ENCODE data around the gene CD8A.
A peak's percentile ranks its signal among the peaks of the same experiment; 100 is the strongest.
"Not testable (repeated sequence)": the region's sequence is repeated elsewhere in the genome, so short reads cannot be mapped to it uniquely, and the experiment has no call there.

The CD8A gene
- long read RNA-seq = 0 reads

DNA sequence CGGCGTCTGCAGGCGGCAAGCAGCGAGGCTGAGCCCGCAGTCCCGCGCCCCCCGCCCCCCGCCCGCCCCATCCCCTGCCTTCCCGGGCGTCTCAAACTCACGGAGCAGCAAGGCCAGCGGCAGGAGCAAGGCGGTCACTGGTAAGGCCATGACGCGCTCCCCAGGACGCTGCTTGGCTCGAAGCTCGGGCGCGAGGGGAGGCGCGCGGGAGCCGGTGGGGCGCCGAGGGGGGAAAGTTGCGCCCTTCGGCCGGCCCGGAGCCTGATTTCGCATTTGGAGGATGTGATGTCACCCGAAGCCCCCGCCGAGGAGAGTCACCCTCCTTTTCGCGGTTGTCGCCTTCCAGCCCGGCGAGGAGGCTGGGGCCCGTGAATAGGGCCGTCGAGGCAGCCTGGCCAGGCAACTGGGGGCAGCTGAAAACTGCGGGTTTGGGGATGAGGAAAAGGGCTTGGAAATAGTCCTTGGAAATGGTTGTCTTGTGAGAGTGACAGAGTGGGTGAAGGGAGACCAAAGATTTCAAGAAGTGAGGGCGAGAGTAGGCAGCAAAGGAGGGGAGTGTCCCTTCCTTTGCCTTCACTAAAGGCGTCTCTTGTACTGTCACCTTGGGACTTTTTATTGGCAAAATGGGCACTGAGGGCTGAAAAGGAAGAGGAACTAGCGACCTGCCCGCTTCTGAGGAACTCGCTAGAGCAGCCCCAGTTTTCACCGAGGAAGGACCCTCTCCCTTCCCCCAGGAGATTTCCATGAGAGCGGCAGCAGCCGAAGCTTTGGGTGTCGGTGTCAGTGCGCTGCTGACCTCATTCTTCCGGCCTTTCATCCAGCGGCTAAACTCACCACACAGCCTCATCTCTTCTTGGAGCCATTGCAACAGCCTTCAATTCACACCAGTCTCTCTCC lies at the start of gene CD8A:
Gene CD8A (minus strand): TSS at position 238 of the 897 bp plus-strand sequence. CDS start 88 bp downstream, at position 150.
- Histone ChIP-seq H3K4me3 (replicated peaks; ENCODE audit: insufficient read depth, low read length) (peak within 1 kb of the TSS; percentile 11; the same call in 1 of the 2 replicates), H3K27me3 (ENCODE audit: insufficient read depth, poor library complexity, severe bottlenecking) (peaks cover 37% of the 10 kb centered on the region), H3K27ac (replicated peaks) (no peak within 1 kb of the TSS)
- DNase-seq (ENCODE audit: low read depth in 1 of 2, low spot score in 1 of 2) = no peak
- TF ChIP-seq SPI1 (IDR thresholded peaks at IDR 0.05; ENCODE audit: borderline replicate concordance, low read depth) = no peak
- no peak for TF ChIP-seq POLR2AphosphoS5 (IDR thresholded peaks at IDR 0.05; ENCODE audit: low read depth)
- TF ChIP-seq GABPA (IDR thresholded peaks at IDR 0.05; ENCODE audit: low read depth) = no peak
- TF ChIP-seq, protein P1, sequence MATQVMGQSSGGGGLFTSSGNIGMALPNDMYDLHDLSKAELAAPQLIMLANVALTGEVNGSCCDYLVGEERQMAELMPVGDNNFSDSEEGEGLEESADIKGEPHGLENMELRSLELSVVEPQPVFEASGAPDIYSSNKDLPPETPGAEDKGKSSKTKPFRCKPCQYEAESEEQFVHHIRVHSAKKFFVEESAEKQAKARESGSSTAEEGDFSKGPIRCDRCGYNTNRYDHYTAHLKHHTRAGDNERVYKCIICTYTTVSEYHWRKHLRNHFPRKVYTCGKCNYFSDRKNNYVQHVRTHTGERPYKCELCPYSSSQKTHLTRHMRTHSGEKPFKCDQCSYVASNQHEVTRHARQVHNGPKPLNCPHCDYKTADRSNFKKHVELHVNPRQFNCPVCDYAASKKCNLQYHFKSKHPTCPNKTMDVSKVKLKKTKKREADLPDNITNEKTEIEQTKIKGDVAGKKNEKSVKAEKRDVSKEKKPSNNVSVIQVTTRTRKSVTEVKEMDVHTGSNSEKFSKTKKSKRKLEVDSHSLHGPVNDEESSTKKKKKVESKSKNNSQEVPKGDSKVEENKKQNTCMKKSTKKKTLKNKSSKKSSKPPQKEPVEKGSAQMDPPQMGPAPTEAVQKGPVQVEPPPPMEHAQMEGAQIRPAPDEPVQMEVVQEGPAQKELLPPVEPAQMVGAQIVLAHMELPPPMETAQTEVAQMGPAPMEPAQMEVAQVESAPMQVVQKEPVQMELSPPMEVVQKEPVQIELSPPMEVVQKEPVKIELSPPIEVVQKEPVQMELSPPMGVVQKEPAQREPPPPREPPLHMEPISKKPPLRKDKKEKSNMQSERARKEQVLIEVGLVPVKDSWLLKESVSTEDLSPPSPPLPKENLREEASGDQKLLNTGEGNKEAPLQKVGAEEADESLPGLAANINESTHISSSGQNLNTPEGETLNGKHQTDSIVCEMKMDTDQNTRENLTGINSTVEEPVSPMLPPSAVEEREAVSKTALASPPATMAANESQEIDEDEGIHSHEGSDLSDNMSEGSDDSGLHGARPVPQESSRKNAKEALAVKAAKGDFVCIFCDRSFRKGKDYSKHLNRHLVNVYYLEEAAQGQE (IDR thresholded peaks at IDR 0.05; ENCODE audit: insufficient replicate concordance, low read depth) = no peak
- TF ChIP-seq, protein P2, sequence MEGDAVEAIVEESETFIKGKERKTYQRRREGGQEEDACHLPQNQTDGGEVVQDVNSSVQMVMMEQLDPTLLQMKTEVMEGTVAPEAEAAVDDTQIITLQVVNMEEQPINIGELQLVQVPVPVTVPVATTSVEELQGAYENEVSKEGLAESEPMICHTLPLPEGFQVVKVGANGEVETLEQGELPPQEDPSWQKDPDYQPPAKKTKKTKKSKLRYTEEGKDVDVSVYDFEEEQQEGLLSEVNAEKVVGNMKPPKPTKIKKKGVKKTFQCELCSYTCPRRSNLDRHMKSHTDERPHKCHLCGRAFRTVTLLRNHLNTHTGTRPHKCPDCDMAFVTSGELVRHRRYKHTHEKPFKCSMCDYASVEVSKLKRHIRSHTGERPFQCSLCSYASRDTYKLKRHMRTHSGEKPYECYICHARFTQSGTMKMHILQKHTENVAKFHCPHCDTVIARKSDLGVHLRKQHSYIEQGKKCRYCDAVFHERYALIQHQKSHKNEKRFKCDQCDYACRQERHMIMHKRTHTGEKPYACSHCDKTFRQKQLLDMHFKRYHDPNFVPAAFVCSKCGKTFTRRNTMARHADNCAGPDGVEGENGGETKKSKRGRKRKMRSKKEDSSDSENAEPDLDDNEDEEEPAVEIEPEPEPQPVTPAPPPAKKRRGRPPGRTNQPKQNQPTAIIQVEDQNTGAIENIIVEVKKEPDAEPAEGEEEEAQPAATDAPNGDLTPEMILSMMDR (IDR thresholded peaks at IDR 0.05; ENCODE audit: insufficient read depth, low read length) = no peak

DNA sequence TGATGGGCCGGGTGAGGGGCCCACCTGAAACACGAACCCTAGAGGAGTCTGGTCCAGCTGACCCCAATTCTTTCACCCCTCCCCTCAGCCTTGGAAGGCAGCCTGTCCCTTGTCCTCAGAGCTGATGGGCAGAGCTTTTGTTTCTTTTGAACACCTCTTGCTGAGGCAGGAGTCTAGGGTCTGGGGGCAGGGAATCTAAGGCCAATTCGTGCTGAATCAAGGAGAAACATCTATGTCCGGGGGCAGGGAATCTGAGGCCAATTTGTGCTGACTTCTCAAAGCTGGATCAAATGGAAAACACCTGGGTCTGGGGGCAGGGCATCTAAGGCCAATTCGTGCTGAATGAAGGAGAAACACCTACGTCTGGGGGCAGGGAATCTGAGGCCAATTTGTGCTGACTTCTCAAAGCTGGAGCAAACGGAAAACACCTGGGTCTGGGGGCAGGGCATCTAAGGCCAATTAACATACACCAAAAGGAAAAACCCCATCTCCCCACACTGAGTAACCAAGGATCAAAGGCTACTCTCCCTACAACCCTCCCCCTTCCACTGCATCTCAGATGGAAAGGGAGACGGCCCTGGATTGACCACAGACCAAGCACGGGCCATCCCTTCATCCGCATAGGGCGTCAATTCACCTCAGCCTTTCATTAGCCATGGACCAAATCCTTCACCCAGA lies 49.3 kb upstream of the CD8A start:
- not testable (repeated sequence) for H3K4me3 ChIP-seq (replicated peaks; ENCODE audit: insufficient read depth, low read length); H3K27ac ChIP-seq (replicated peaks); DNase-seq (ENCODE audit: low read depth in 1 of 2, low spot score in 1 of 2); H3K27me3 ChIP-seq (ENCODE audit: insufficient read depth, poor library complexity, severe bottlenecking)

DNA sequence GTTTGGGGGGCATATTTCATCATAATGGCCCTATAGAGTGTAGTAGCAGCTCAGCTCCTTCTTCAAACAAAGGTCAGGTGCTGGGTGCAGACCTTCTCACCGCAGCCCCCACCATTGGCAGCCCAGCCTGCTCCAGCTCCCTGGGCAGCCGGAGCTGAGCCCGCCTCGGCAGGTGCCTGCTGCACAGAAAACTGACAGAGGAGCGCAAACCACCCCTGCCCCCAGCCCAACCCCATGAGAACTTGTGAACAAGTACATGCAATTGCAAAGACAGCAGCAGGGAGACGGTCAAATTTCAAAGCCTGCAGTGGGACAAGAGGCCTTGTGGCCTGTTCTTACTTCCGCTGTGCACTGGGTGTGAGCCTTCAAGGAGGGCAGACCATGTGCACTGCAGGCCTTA lies 48.7 kb upstream of the CD8A start:
- not testable (repeated sequence) for H3K4me3 ChIP-seq (replicated peaks; ENCODE audit: insufficient read depth, low read length); H3K27ac ChIP-seq (replicated peaks)

DNA sequence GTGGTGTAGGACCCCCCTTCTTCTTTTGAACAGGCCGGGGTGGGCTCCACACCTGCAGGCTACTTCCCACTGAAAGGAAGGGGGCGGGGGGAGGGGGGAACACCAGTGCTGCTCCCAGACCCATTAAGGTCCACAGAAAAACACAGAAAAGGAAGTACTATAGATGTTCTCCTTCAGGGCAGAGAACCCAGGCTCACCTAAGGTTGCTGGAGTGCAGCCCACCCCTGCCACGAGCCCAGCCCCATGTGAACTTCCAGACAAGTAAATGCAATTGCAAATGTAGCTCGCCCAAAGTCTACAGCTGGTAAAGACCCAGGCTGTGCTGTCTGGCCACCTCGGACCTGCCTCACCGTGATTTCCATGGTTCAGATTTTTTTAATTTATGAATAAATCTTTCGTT lies 47.0 kb upstream of the CD8A start:
- not testable (repeated sequence) for H3K4me3 ChIP-seq (replicated peaks; ENCODE audit: insufficient read depth, low read length); H3K27me3 ChIP-seq (ENCODE audit: insufficient read depth, poor library complexity, severe bottlenecking); H3K27ac ChIP-seq (replicated peaks)
- DNase-seq (ENCODE audit: low read depth in 1 of 2, low spot score in 1 of 2) = peak in 1 of 2 experiments; percentile 6

More for the DNA sequence above, 48.7 kb upstream of the CD8A start:
- not testable (repeated sequence) for H3K27me3 ChIP-seq (ENCODE audit: insufficient read depth, poor library complexity, severe bottlenecking); DNase-seq (ENCODE audit: low read depth in 1 of 2, low spot score in 1 of 2)

DNA sequence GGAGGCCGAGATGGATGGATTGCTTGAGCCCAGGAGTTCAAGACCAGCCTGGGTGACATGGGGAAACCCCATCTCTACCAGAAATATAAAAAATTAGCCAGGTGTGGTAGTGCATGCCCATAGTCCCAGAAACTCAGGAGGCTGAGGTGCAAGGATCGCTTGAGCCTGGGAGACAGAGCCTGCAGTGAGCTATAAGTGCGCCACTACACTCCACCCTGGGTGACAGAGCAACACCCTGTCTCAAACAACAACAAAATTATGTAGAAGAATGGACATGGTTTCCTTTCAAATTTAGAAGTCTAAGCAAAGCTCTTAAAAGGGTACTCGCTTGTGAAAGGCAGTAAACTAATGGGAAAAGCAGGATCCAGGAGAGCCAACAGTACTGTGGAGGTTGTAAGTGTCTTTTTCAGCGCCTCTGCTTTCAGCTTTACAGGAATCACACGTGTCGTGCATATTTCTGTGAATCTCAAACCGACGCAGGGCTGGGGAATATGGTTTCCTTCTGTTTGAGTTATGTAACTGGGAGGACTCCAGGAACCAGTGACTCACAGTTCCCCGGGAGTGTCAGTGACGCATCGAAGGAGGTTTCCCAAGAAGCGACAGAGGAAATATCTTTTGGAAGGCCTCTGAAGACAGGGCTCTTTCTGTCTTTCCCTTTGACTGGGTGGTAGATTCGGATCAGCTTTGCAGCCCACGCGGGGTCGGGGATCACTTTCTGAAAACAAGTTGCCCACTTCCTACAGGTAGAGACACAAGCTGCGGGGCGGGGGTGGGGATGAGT lies 46.4 kb upstream of the CD8A start:
- not testable (repeated sequence) for H3K27me3 ChIP-seq (ENCODE audit: insufficient read depth, poor library complexity, severe bottlenecking); H3K27ac ChIP-seq (replicated peaks); H3K4me3 ChIP-seq (replicated peaks; ENCODE audit: insufficient read depth, low read length)
- DNase-seq (ENCODE audit: low read depth in 1 of 2, low spot score in 1 of 2) = peak; percentile 43 to 77

DNA sequence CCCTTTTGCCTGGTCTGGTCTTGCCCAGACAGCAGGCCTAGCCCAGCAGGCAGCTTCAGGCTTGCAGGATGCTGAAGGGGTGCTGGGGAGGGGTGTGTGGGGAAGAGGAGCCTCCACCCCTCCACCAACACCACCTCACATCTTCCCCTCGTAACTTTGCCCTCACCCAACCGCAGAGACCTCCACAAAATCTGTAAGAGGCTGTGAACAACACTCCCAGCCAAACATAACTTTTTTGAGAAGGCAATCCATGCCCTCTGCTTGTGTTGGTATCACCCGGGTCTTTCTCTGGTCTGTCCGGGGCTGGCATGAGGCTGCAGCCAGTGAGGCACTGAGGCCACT lies 44.8 kb upstream of the CD8A start:
- H3K27ac ChIP-seq (replicated peaks); DNase-seq (ENCODE audit: low read depth in 1 of 2, low spot score in 1 of 2); H3K27me3 ChIP-seq (ENCODE audit: insufficient read depth, poor library complexity, severe bottlenecking); H3K4me3 ChIP-seq (replicated peaks; ENCODE audit: insufficient read depth, low read length): not testable (repeated sequence)

DNA sequence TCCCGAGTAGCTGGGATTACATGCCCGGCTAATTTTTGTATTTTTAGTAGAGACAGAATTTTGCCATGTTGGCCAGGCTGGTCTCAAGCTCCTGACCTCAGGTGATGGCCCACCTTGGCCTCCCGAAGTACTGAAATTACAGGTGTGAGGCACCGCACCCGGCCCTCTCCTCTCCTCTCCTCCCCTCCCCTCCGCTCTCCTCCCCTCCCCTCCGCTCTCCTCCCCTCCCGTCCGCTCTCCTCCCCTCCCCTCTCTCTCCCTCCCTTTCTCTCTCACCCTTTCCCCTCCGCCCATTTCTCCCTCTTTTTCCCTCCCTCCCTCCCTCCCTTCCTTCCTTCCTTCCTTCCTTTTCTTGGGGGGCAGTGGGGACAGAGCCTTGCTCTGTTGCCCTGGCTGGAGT lies 42.6 kb upstream of the CD8A start:
- TF ChIP-seq SPI1 (IDR thresholded peaks at IDR 0.05; ENCODE audit: borderline replicate concordance, low read depth) (no peak), POLR2AphosphoS5 (IDR thresholded peaks at IDR 0.05; ENCODE audit: low read depth) (no peak), GABPA (IDR thresholded peaks at IDR 0.05; ENCODE audit: low read depth) (no peak)
- TF ChIP-seq, protein P2 (IDR thresholded peaks at IDR 0.05; ENCODE audit: insufficient read depth, low read length) = no peak
- TF ChIP-seq, protein P1 (IDR thresholded peaks at IDR 0.05; ENCODE audit: insufficient replicate concordance, low read depth) = no peak
- no peak for DNase-seq (ENCODE audit: low read depth in 1 of 2, low spot score in 1 of 2)
- no peak overlapping the region for H3K27ac ChIP-seq (replicated peaks)
- no peak overlapping the region for H3K4me3 ChIP-seq (replicated peaks; ENCODE audit: insufficient read depth, low read length)
- no peaks in the 10 kb centered on the region for H3K27me3 ChIP-seq (ENCODE audit: insufficient read depth, poor library complexity, severe bottlenecking)

Data from HL-60 (cell line).